K562 (cell line): Measurements from ENCODE around the gene CDC42BPB. TPM values are rescaled to one million over a fixed set of nuclear protein-coding genes. Genes with fewer than 3 reads are reported as not detected.

Experiments used
- CTBP1 ChIP-seq: fragments of 450-650 bp; IDR thresholded peaks from 2 replicates; pipeline ENCODE4 v1.6.1; 2016; ENCODE audit warnings: borderline replicate concordance
- EGR1 ChIP-seq: fragments of 450-650 bp; conservative IDR thresholded peaks from 2 replicates; pipeline ENCODE4 v1.6.1; 2017; ENCODE audit warnings: mild to moderate bottlenecking
- EP400 ChIP-seq: fragments of 450-650 bp; IDR thresholded peaks from 2 replicates; pipeline ENCODE4 v1.6.1; 2017; ENCODE audit warnings: antibody characterized with exemption, mild to moderate bottlenecking, moderate library complexity
- HINFP ChIP-seq: fragments of 450-650 bp; conservative IDR thresholded peaks from 2 replicates; pipeline ENCODE4 v1.6.1; 2016; ENCODE audit warnings: missing genetic modification characterization, low read depth, mild to moderate bottlenecking, control low read depth, missing compliant biosample characterization
- HNRNPUL1 ChIP-seq: fragments of 200-400 bp; formaldehyde crosslinking; IDR thresholded peaks from 2 replicates; pipeline ENCODE4 v1.6.1; 2017; ENCODE audit warnings: low read length
- MXI1 ChIP-seq: IDR thresholded peaks from 2 replicates; pipeline ENCODE4 v1.6.1; 2011; ENCODE audit warnings: low read depth, mild to moderate bottlenecking, improper control_type of control experiment, low read length
- NCOA1 ChIP-seq: fragments of 450-650 bp; IDR thresholded peaks from 2 replicates; pipeline ENCODE4 v1.6.1; 2016; ENCODE audit warnings: low read depth
- NR2F6 ChIP-seq: fragments of 450-650 bp; formaldehyde crosslinking; IDR thresholded peaks from 2 replicates; pipeline ENCODE4 v1.4.0; 2020; ENCODE audit warnings: mild to moderate bottlenecking
- PCBP1 ChIP-seq: fragments of 200-400 bp; formaldehyde crosslinking; IDR thresholded peaks from 2 replicates; pipeline ENCODE4 v1.6.1; 2018; ENCODE audit warnings: mild to moderate bottlenecking, low read depth, low read length; ENCODE audit not compliant: poor library complexity, severe bottlenecking
- RBM39 ChIP-seq: fragments of 200-400 bp; formaldehyde crosslinking; optimal IDR thresholded peaks from 2 replicates; pipeline ENCODE3; 2018; ENCODE audit warnings: low read depth, low read length
- RCOR1 ChIP-seq, 2 experiments: IDR thresholded peaks; 2 replicates each; pipeline ENCODE4 v1.6.1; 2012; ENCODE audit warnings: low read depth in 2 of 2, low read length in 2 of 2, borderline replicate concordance in 1 of 2, improper control_type of control experiment in 1 of 2
- SMARCC2 ChIP-seq: fragments of 450-650 bp; IDR thresholded peaks from 2 replicates; pipeline ENCODE4 v1.6.1; 2017; ENCODE audit warnings: antibody characterized with exemption, moderate library complexity, mild to moderate bottlenecking, low read depth
- SREBF1 ChIP-seq: fragments of 150-350 bp; IDR thresholded peaks from 2 replicates; pipeline ENCODE4 v1.6.1; 2014; ENCODE audit warnings: antibody characterized with exemption, low read depth, low read length, borderline replicate concordance
- THRB ChIP-seq: fragments of 450-650 bp; formaldehyde crosslinking; conservative IDR thresholded peaks from 2 replicates; pipeline ENCODE4 v1.4.0; 2022; ENCODE audit warnings: mild to moderate bottlenecking, missing genetic modification characterization
- ZNF174 ChIP-seq: fragments of 250-450 bp; sonication (Bioruptor Pico); IDR thresholded peaks from 2 replicates; pipeline ENCODE4 v1.4.0; 2020; ENCODE audit warnings: mild to moderate bottlenecking
- ZNF280B ChIP-seq: fragments of 250-450 bp; sonication (Bioruptor Pico); IDR thresholded peaks from 2 replicates; pipeline ENCODE4 v1.5.1; 2021; ENCODE audit warnings: mild to moderate bottlenecking
- ZNF696 ChIP-seq: fragments of 250-450 bp; sonication (Bioruptor Pico); conservative IDR thresholded peaks from 2 replicates; pipeline ENCODE4 v1.4.0; 2020; ENCODE audit warnings: mild to moderate bottlenecking, moderate library complexity
- polyA plus RNA-seq, 8 experiments: library from polyadenylated mRNA; depleted of rRNA in 4 of 8; stranded (reverse) in 5 of 8; unstranded in 3 of 8; fragments of >200 nt; fragmentation: Nextera tagmentation in 2 of 8; fragmentation: Illumina TruSeq in 1 of 8; extraction: Ambion mirVana in 2 of 8; extraction: Trizol in 1 of 8; gene quantifications; 2 replicates each; pipeline versions ENCODE4 v1.2.1 to v1.2.3, GENCODE V29; 2011 to 2014; ENCODE audit warnings: inconsistent platforms in 1 of 8, missing spikeins in 1 of 8
- total RNA-seq, 7 experiments: library from RNA; depleted of rRNA in 6 of 7; stranded (reverse); fragments of >200 nt in 6 of 7; fragmentation: Illumina TruSeq in 2 of 7; extraction: Trizol in 2 of 7; gene quantifications; 2 replicates each; pipeline versions ENCODE4 v1.2.1 to v1.2.3, GENCODE V29; 2011 to 2021; ENCODE audit warnings: low replicate concordance in 1 of 7

Gene CDC42BPB
- total and polyA plus RNA-seq, 9 of the 15 experiments (the other 6 are each of a cell fraction or from before 2014, with no cell fraction given) = 0.07 to 24.3 (median 12.6) TPM

GRCh38 chr14:103091041-103091882 lies 33.9 kb upstream of the CDC42BPB start (continued):
- TF ChIP-seq HNRNPUL1 = no peak
- peak; percentile 33 for TF ChIP-seq PCBP1
- TF ChIP-seq MXI1 = no peak
- TF ChIP-seq ZNF696 (CRISPR knock-in tag) = no peak
- TF ChIP-seq SMARCC2 = no peak
- TF ChIP-seq SREBF1 = no peak
- TF ChIP-seq HINFP (tag) = no peak
- no peak for TF ChIP-seq EP400
- 0 out of 2 replicates have a peak, but pooled peaks have one; percentile 6 for TF ChIP-seq EGR1
- TF ChIP-seq ZNF174 (CRISPR knock-in tag) = no peak
- no peak for TF ChIP-seq RCOR1 (IDR thresholded peaks at IDR 0.05; ENCODE audit: borderline replicate concordance in 1 of 2, low read depth in 2 of 2, low read length in 2 of 2)
- TF ChIP-seq ZNF280B (CRISPR knock-in tag) = no peak
- no peak for TF ChIP-seq NCOA1
- 0 out of 2 replicates have a peak, but pooled peaks have one; percentile 16 for TF ChIP-seq CTBP1
- no peak for TF ChIP-seq NR2F6 (CRISPR knock-in tag)
- TF ChIP-seq THRB (CRISPR knock-in tag) = no peak
- TF ChIP-seq RBM39 = no peak
